Measurements from ENCODE around the gene WNT7A. TPM values are rescaled to one million over a fixed set of nuclear protein-coding genes. Genes with fewer than 3 reads are reported as not detected.

WNT7A gene
- total and polyA plus RNA-seq, 2 donors (not counting 3 experiments of a cell fraction or from before 2014, with no cell fraction given) = not detected

DNA sequence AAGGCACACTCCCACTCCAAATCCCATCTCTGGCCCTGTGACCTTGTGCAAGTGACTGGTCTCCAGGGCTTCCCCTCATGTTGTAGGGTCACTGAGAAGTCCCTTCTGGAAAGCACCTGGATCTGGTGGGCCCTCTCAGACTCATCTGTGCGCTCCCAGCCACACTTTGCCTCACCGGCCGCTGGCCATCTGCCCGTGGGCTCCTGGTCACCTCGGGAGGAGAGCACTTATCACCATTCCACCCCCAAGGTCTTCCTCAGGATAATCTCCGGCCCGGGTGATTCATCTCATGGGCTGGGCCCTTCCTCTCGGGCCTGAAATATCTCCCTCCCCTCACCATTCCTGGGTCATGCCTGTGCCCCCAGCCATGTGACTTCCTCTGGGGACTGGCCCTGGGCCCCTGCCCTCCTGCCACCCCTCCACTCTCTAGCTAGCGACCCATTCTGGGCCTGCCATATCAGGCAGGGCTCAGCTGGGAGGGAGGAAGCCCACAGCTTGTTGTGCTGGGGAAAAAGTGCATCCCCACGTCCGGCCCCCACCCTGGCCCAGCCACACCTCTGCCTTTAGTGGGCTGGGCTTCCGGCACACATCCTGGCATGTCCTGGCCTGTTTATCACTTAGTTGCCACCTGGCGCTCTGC is 10.6 kb upstream of the WNT7A start:
- Histone ChIP-seq H4K20me1 (replicated peaks; ENCODE audit: control insufficient read depth, extremely low read depth, insufficient read depth, low read length) (no peaks in the 10 kb centered on the region), H3K4me3 (replicated peaks in 1 of 3; ENCODE audit: insufficient read depth in 1 of 3, low read depth in 1 of 3, low read length in 3 of 3) (no peak overlapping the region), H3K79me2 (ENCODE audit: control insufficient read depth, insufficient read depth, low read length) (no peaks in the 10 kb centered on the region), H3K27ac (ENCODE audit: insufficient read depth, low read depth, low read length) (no peak overlapping the region), H3K9me1 (replicated peaks; ENCODE audit: control insufficient read depth, extremely low read depth, insufficient read depth, low read length) (no peaks in the 10 kb centered on the region), H3K27me3 (ENCODE audit: control insufficient read depth in 2 of 2, insufficient read depth in 2 of 2, low read length in 2 of 2) (no peaks in the 10 kb centered on the region), H3K9ac (replicated peaks; ENCODE audit: extremely low read depth, insufficient read depth, low read length) (no peak overlapping the region), H2AFZ (ENCODE audit: low read depth, low read length) (no peak overlapping the region), H3K4me1 (ENCODE audit: control insufficient read depth, extremely low read depth, insufficient read depth, low read length) (no peaks in the 10 kb centered on the region), H3K9me3 (replicated peaks; ENCODE audit: control insufficient read depth, insufficient read depth, low read length) (no peaks in the 10 kb centered on the region), H3K4me2 (ENCODE audit: insufficient read depth, low read length) (no peak overlapping the region), H3K36me3 (ENCODE audit: control insufficient read depth in 2 of 2, extremely low read depth in 1 of 2, insufficient read depth in 2 of 2, low read length in 2 of 2) (no peaks in the 10 kb centered on the region)
- ChIA-PET POLR2A (no interaction called here), CTCF (interaction anchor here (1.2 kb wide), 1 partner anchor 233 kb away, joined by 3 read pairs; no protein-coding TSS in a partner anchor)
- dilution Hi-C loops (cut with MboI; ENCODE audit: extremely low pct_ligation_motif_present, low sequenced_read_pairs) = no loop called here
- TF ChIP-seq MYC (IDR thresholded peaks at IDR 0.05; ENCODE audit: low read depth, low read length) (no peak), JUN (IDR thresholded peaks at IDR 0.05; ENCODE audit: borderline replicate concordance, insufficient read depth, insufficient read length, low read depth) (no peak), EZH2 (IDR thresholded peaks at IDR 0.05; ENCODE audit: borderline replicate concordance, low read depth, low read length, severe bottlenecking) (no peak), POLR2AphosphoS5 (IDR thresholded peaks at IDR 0.05; ENCODE audit: insufficient read depth, low read depth, low read length) (no peak), GATA2 (IDR thresholded peaks at IDR 0.05; ENCODE audit: insufficient read depth, insufficient read length, low read depth, low read length) (no peak), FOS (IDR thresholded peaks at IDR 0.05; ENCODE audit: borderline replicate concordance, insufficient read depth, low read length) (no peak), POLR2A (IDR thresholded peaks at IDR 0.05; ENCODE audit: low read depth, low read length) (no peak)
- TF ChIP-seq, protein P1, sequence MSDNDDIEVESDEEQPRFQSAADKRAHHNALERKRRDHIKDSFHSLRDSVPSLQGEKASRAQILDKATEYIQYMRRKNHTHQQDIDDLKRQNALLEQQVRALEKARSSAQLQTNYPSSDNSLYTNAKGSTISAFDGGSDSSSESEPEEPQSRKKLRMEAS (IDR thresholded peaks at IDR 0.05; ENCODE audit: insufficient read depth, insufficient read length) = no peak
- TF ChIP-seq, protein P2, sequence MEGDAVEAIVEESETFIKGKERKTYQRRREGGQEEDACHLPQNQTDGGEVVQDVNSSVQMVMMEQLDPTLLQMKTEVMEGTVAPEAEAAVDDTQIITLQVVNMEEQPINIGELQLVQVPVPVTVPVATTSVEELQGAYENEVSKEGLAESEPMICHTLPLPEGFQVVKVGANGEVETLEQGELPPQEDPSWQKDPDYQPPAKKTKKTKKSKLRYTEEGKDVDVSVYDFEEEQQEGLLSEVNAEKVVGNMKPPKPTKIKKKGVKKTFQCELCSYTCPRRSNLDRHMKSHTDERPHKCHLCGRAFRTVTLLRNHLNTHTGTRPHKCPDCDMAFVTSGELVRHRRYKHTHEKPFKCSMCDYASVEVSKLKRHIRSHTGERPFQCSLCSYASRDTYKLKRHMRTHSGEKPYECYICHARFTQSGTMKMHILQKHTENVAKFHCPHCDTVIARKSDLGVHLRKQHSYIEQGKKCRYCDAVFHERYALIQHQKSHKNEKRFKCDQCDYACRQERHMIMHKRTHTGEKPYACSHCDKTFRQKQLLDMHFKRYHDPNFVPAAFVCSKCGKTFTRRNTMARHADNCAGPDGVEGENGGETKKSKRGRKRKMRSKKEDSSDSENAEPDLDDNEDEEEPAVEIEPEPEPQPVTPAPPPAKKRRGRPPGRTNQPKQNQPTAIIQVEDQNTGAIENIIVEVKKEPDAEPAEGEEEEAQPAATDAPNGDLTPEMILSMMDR (IDR thresholded peaks at IDR 0.05; ENCODE audit: extremely low read depth in 1 of 2, insufficient read depth in 1 of 2, low read depth in 1 of 2, low read length in 2 of 2) = no peak
- intact Hi-C loops (cut with micrococcal nuclease) = loop anchor here (10.0 kb wide), 1 partner anchor 514 kb away; the partner anchor contains the start of gene SLC6A6
- BruUV-seq (replicated peaks) = no TSS peak
- no peak for DNase-seq (ENCODE audit: low read depth, low spot score)
- FAIRE-seq = no peak
